Activated T-cell treated with anti-CD3 and anti-CD28 coated beads, Interleukin-2, amount 50 U/mL, for 72 hours (primary cell): ENCODE measurements around the gene TREM1. TPM values are rescaled to one million over a fixed set of nuclear protein-coding genes. Genes with fewer than 3 reads are reported as not detected.

Experiments
- ATAC-seq, 2 donors: fragments of 150-1000 bp; cut with Tn5 transposase; replicated peaks in 1 of 2; 2 replicates each; pipeline ENCODE4 v1.10.0; 2021; ENCODE audit warnings: moderate library complexity in 2 of 2, mild to moderate bottlenecking in 1 of 2
- DNase-seq, 2 donors: peaks; one replicate each; pipeline ENCODE4 v3.0.0; 2021 to 2022; ENCODE audit warnings: mixed read lengths in 1 of 2
- H3K27ac Mint-ChIP-seq: one replicate; pipeline ENCODE4 v1.8.0; 2022; ENCODE audit warnings: mild to moderate bottlenecking, moderate library complexity, mixed read lengths
- H3K27me3 Mint-ChIP-seq: one replicate; pipeline ENCODE4 v1.8.0; 2022; ENCODE audit warnings: low read depth, mixed read lengths
- H3K36me3 Mint-ChIP-seq, 2 donors: one replicate each; pipeline ENCODE4 v1.8.0; 2022; ENCODE audit warnings: mixed read lengths in 2 of 2, mild to moderate bottlenecking in 1 of 2; ENCODE audit not compliant: insufficient read depth in 2 of 2
- H3K4me1 Mint-ChIP-seq: one replicate; pipeline ENCODE4 v1.8.0; 2022; ENCODE audit warnings: low read depth, mixed read lengths
- H3K4me3 Mint-ChIP-seq, 2 donors: one replicate each; pipeline ENCODE4 v1.8.0; 2022; ENCODE audit warnings: mild to moderate bottlenecking in 2 of 2, mixed read lengths in 2 of 2, moderate library complexity in 2 of 2
- H3K9me3 Mint-ChIP-seq, 2 donors: one replicate each; pipeline ENCODE4 v1.8.0; 2022; ENCODE audit warnings: mixed read lengths in 2 of 2
- total RNA-seq, 2 donors: library from RNA; stranded (reverse); gene quantifications; one replicate each; pipeline ENCODE4 v1.2.3, GENCODE V29; 2022

Gene TREM1
- total RNA-seq, 2 donors from 2014 or later: 0.38 to 1.5 TPM

- no peaks in the 10 kb centered on the region for H3K27me3 Mint-ChIP-seq
- H3K36me3 Mint-ChIP-seq: peaks cover under 1 to 3% of the 10 kb centered on the region in 2 donors
- peaks cover 1% of the 10 kb centered on the region in 2 donors for H3K9me3 Mint-ChIP-seq
- DNase-seq: no peak
- H3K4me1 Mint-ChIP-seq: peaks cover 6% of the 10 kb centered on the region
- no peak overlapping the region for H3K27ac Mint-ChIP-seq
- no peak for ATAC-seq
- H3K4me3 Mint-ChIP-seq: no peak overlapping the region
Observed at GRCh38 chr6:41268478-41268877, 18.0 kb downstream of the TREM1 start.

DNA sequence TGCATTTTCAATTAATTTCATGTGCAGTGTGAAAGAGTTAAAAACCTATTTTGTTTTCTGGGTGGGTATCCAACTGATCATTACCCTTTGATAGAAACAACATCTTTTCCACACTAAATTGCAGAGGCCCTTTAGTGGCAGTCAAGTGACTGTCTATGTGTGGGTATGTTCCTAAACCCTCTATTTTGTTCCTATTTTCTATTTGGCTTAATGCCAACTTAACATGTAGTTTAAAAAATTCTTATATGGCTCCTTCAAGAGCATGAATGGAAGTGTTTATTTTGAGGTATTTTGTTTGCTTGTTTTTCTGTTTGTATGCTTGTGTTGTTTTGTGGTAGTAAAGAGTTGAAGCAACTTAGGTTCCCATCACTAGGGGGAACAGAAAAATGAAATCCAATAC lies 19.9 kb downstream of the TREM1 start:
- peaks cover 8 to 12% of the 10 kb centered on the region in 2 donors for H3K36me3 Mint-ChIP-seq
- no peak for DNase-seq
- no peaks in the 10 kb centered on the region for H3K27me3 Mint-ChIP-seq
- ATAC-seq: no peak
- no peak overlapping the region for H3K4me3 Mint-ChIP-seq
- no peak overlapping the region for H3K27ac Mint-ChIP-seq
- peaks cover 6 to 9% of the 10 kb centered on the region in 2 donors for H3K9me3 Mint-ChIP-seq
- no peaks in the 10 kb centered on the region for H3K4me1 Mint-ChIP-seq

GRCh38 chr6:41263267-41263666 lies 23.2 kb downstream of the TREM1 start:
- H3K27me3 Mint-ChIP-seq: no peaks in the 10 kb centered on the region
- no peaks in the 10 kb centered on the region for H3K4me1 Mint-ChIP-seq
- ATAC-seq (no peak), DNase-seq (no peak)
- H3K4me3 Mint-ChIP-seq: no peak overlapping the region
- H3K9me3 Mint-ChIP-seq: peaks cover 11 to 12% of the 10 kb centered on the region in 2 donors
- no peak overlapping the region for H3K27ac Mint-ChIP-seq
- peaks cover 10 to 21% of the 10 kb centered on the region in 2 donors for H3K36me3 Mint-ChIP-seq

GRCh38 chr6:41262401-41262800 lies 24.1 kb downstream of the TREM1 start:
- Mint-ChIP-seq H3K4me1 (no peaks in the 10 kb centered on the region), H3K36me3 (peaks cover 10 to 21% of the 10 kb centered on the region in 2 donors), H3K9me3 (peaks cover 11 to 12% of the 10 kb centered on the region in 2 donors), H3K4me3 (no peak overlapping the region), H3K27ac (no peak overlapping the region), H3K27me3 (no peaks in the 10 kb centered on the region)
- no peak for DNase-seq
- ATAC-seq: no peak

GRCh38 chr6:41258196-41258493 lies 28.3 kb downstream of the TREM1 start:
- ATAC-seq (no peak), DNase-seq (no peak)
- no peaks in the 10 kb centered on the region for H3K4me1 Mint-ChIP-seq
- H3K4me3 Mint-ChIP-seq: no peak overlapping the region
- H3K36me3 Mint-ChIP-seq: peaks cover 6 to 15% of the 10 kb centered on the region in 2 donors
- H3K27ac Mint-ChIP-seq: no peak overlapping the region
- H3K27me3 Mint-ChIP-seq: no peaks in the 10 kb centered on the region
- peaks cover 7 to 8% of the 10 kb centered on the region in 2 donors for H3K9me3 Mint-ChIP-seq

GRCh38 chr6:41257369-41258195 lies 28.9 kb downstream of the TREM1 start:
- Mint-ChIP-seq H3K9me3 (peaks cover 5 to 6% of the 10 kb centered on the region in 2 donors), H3K27me3 (no peaks in the 10 kb centered on the region), H3K4me3 (no peak overlapping the region), H3K36me3 (peaks cover 5 to 13% of the 10 kb centered on the region in 2 donors), H3K27ac (no peak overlapping the region), H3K4me1 (no peaks in the 10 kb centered on the region)
- ATAC-seq: no peak
- DNase-seq: no peak

- Mint-ChIP-seq H3K9me3 (peaks cover 3 to 5% of the 10 kb centered on the region in 2 donors), H3K27me3 (no peaks in the 10 kb centered on the region), H3K4me3 (no peak overlapping the region), H3K27ac (no peak overlapping the region), H3K4me1 (no peaks in the 10 kb centered on the region), H3K36me3 (peaks cover 1 to 9% of the 10 kb centered on the region in 2 donors)
- ATAC-seq: no peak
- no peak for DNase-seq
Observed at GRCh38 chr6:41256383-41256782, 30.1 kb downstream of the TREM1 start.

- H3K36me3 Mint-ChIP-seq: peaks cover 0 to 5% of the 10 kb centered on the region in 2 donors
- no peak overlapping the region for H3K4me3 Mint-ChIP-seq
- H3K27ac Mint-ChIP-seq: no peak overlapping the region
- peaks cover 3 to 5% of the 10 kb centered on the region in 2 donors for H3K9me3 Mint-ChIP-seq
- no peaks in the 10 kb centered on the region for H3K4me1 Mint-ChIP-seq
- no peak for ATAC-seq
- DNase-seq: no peak
- no peaks in the 10 kb centered on the region for H3K27me3 Mint-ChIP-seq
Observed at GRCh38 chr6:41255638-41256246, 30.7 kb downstream of the TREM1 start.

DNA sequence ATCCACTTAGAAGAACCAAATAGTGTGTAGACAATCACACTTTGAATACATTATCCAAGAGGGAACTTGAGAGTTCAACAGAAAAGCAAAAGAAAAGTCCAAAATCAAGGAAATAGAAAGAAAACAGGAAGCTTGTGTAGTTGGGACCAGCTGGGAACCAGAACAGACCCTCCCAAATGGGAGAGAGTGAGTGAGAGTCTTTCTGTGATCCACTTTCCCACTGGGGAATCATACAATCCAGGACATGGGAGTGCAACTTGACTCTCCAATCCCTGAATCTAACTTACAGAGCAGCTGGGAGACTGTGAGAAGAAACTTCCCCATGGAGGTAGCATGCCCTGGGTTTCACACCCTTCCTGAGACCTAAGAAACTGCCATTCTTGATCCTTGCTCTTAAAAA lies 31.4 kb downstream of the TREM1 start:
- DNase-seq (no peak), ATAC-seq (no peak)
- Mint-ChIP-seq H3K27me3 (no peaks in the 10 kb centered on the region), H3K9me3 (peaks cover 3% of the 10 kb centered on the region in 2 donors), H3K4me3 (no peak overlapping the region), H3K36me3 (peaks cover 0 to 4% of the 10 kb centered on the region in 2 donors), H3K27ac (no peak overlapping the region), H3K4me1 (no peaks in the 10 kb centered on the region)

GRCh38 chr6:41252401-41253169 lies 33.9 kb downstream of the TREM1 start:
- Mint-ChIP-seq H3K9me3 (no peaks in the 10 kb centered on the region), H3K36me3 (no peaks in the 10 kb centered on the region), H3K27ac (no peak overlapping the region), H3K4me1 (peaks cover 7% of the 10 kb centered on the region), H3K4me3 (no peak overlapping the region), H3K27me3 (no peaks in the 10 kb centered on the region)
- DNase-seq (no peak), ATAC-seq (no peak)

DNA sequence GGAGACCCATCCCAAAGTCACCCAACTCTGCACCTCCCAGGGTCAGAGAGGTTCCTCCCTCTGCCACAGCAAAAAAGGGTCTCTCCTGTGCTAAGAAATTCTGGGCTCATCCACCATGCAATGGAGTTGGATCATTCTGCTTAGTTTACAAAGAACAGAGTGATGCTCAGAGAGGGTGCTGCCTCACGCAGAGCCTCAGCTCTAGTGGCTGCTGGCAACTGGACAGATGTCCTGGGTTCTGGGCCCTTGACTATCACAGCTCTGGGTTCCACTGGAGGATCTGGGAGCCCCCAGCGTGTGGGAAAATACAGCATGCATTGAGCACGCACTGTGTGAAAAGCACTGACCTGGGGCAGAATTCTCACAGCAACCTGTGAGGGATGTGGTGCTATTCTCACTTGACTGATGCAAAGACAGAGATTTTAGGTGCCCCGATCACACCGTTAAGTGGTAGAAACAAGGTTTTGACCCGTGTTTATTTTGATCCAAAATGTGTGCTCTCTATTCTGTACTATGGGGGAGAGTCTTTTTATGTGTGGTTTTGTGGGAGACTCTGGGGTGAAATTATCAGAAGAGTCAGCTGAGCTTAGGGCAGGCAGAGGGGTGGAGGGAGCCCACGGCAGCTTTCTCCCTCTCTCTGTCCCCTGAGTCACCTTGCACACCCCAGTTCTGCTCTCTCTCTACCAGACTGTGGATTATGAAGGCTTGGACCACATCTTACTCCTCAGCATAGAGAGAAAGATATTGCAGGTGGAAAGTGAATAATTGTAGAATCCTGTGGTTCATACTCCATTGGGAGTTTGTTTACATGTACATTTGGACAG lies 38.4 kb downstream of the TREM1 start:
- no peaks in the 10 kb centered on the region for H3K27me3 Mint-ChIP-seq
- no peak for ATAC-seq
- no peak for DNase-seq
- no peak overlapping the region for H3K27ac Mint-ChIP-seq
- H3K9me3 Mint-ChIP-seq: peaks cover 0 to 6% of the 10 kb centered on the region in 2 donors
- H3K36me3 Mint-ChIP-seq: no peaks in the 10 kb centered on the region
- H3K4me3 Mint-ChIP-seq: no peak overlapping the region
- H3K4me1 Mint-ChIP-seq: peaks cover 7% of the 10 kb centered on the region

GRCh38 chr6:41247288-41247865 lies 39.1 kb downstream of the TREM1 start:
- Mint-ChIP-seq H3K4me3 (no peak overlapping the region), H3K27me3 (no peaks in the 10 kb centered on the region), H3K27ac (no peak overlapping the region), H3K9me3 (peaks cover 0 to 6% of the 10 kb centered on the region in 2 donors), H3K36me3 (no peaks in the 10 kb centered on the region), H3K4me1 (peaks cover 14% of the 10 kb centered on the region)
- no peak for DNase-seq
- no peak for ATAC-seq
